HEK293 (cell line): ENCODE measurements around the gene PSMD8.

Experiments
- CTCF ChIP-seq: fragments of 450-650 bp; formaldehyde crosslinking; IDR thresholded peaks from 2 replicates; pipeline ENCODE4 v1.5.1; 2016; ENCODE audit warnings: missing biosample characterization, missing genetic modification characterization
- GFI1B ChIP-seq: fragments of 450-650 bp; formaldehyde crosslinking; IDR thresholded peaks from 2 replicates; pipeline ENCODE4 v1.5.1; 2016; ENCODE audit warnings: missing biosample characterization, missing genetic modification characterization
- KLF8 ChIP-seq: fragments of 450-650 bp; formaldehyde crosslinking; IDR thresholded peaks from 2 replicates; pipeline ENCODE4 v1.5.1; 2016; ENCODE audit warnings: missing biosample characterization, missing genetic modification characterization
- MYNN ChIP-seq: fragments of 450-650 bp; formaldehyde crosslinking; IDR thresholded peaks from 2 replicates; pipeline ENCODE4 v1.5.1; 2016; ENCODE audit warnings: missing biosample characterization, missing genetic modification characterization, borderline replicate concordance
- SCRT2 ChIP-seq: fragments of 450-650 bp; formaldehyde crosslinking; IDR thresholded peaks from 2 replicates; pipeline ENCODE4 v1.5.1; 2016; ENCODE audit warnings: missing biosample characterization, missing genetic modification characterization
- SP3 ChIP-seq: fragments of 450-650 bp; formaldehyde crosslinking; IDR thresholded peaks from 2 replicates; pipeline ENCODE4 v1.5.1; 2016; ENCODE audit warnings: missing biosample characterization, missing genetic modification characterization
- TRIM28 ChIP-seq: IDR thresholded peaks from 2 replicates; pipeline ENCODE4 v1.6.1; 2011; ENCODE audit warnings: low read length, control low read depth, borderline replicate concordance
- TSHZ1 ChIP-seq: fragments of 450-650 bp; formaldehyde crosslinking; IDR thresholded peaks from 2 replicates; pipeline ENCODE4 v1.5.1; 2016; ENCODE audit warnings: missing biosample characterization, missing genetic modification characterization, borderline replicate concordance
- ZNF16 ChIP-seq: fragments of 450-650 bp; formaldehyde crosslinking; IDR thresholded peaks from 2 replicates; pipeline ENCODE4 v1.5.1; 2016; ENCODE audit warnings: low read depth, missing biosample characterization, missing genetic modification characterization
- ZNF174 ChIP-seq: fragments of 450-650 bp; formaldehyde crosslinking; IDR thresholded peaks from 2 replicates; pipeline ENCODE4 v1.5.0; 2017; ENCODE audit warnings: missing biosample characterization, mild to moderate bottlenecking, missing genetic modification characterization
- ZNF223 ChIP-seq: fragments of 450-650 bp; formaldehyde crosslinking; IDR thresholded peaks from 2 replicates; pipeline ENCODE4 v1.5.1; 2016; ENCODE audit warnings: missing biosample characterization, missing genetic modification characterization
- ZNF280C ChIP-seq: fragments of 450-650 bp; formaldehyde crosslinking; IDR thresholded peaks from 2 replicates; pipeline ENCODE4 v1.5.1; 2016; ENCODE audit warnings: missing biosample characterization, missing genetic modification characterization
- ZNF292 ChIP-seq: fragments of 450-650 bp; formaldehyde crosslinking; IDR thresholded peaks from 2 replicates; pipeline ENCODE4 v1.5.1; 2016; ENCODE audit warnings: low read depth, missing biosample characterization, missing genetic modification characterization, borderline replicate concordance
- ZNF398 ChIP-seq: fragments of 450-650 bp; formaldehyde crosslinking; IDR thresholded peaks from 2 replicates; pipeline ENCODE4 v1.5.1; 2017; ENCODE audit warnings: missing biosample characterization, missing genetic modification characterization
- ZNF518A ChIP-seq: fragments of 450-650 bp; formaldehyde crosslinking; conservative IDR thresholded peaks from 2 replicates; pipeline ENCODE4 v1.5.1; 2016; ENCODE audit warnings: low read depth, missing biosample characterization, missing genetic modification characterization
- ZNF558 ChIP-seq: fragments of 450-650 bp; formaldehyde crosslinking; IDR thresholded peaks from 2 replicates; pipeline ENCODE4 v1.5.1; 2016; ENCODE audit warnings: missing biosample characterization, missing genetic modification characterization
- ZNF580 ChIP-seq: fragments of 450-650 bp; formaldehyde crosslinking; IDR thresholded peaks from 2 replicates; pipeline ENCODE4 v1.5.1; 2016; ENCODE audit warnings: missing biosample characterization, missing genetic modification characterization
- ZNF585B ChIP-seq: fragments of 450-650 bp; formaldehyde crosslinking; IDR thresholded peaks from 2 replicates; pipeline ENCODE4 v1.5.1; 2016; ENCODE audit warnings: missing biosample characterization, missing genetic modification characterization
- ZNF610 ChIP-seq: fragments of 450-650 bp; formaldehyde crosslinking; IDR thresholded peaks from 2 replicates; pipeline ENCODE4 v1.5.1; 2016; ENCODE audit warnings: missing biosample characterization, missing genetic modification characterization, borderline replicate concordance
- ZNF677 ChIP-seq: fragments of 450-650 bp; IDR thresholded peaks from 2 replicates; pipeline ENCODE4 v1.5.0; 2018; ENCODE audit warnings: missing biosample characterization, mild to moderate bottlenecking, missing genetic modification characterization, moderate library complexity
- ZNF777 ChIP-seq: fragments of 450-650 bp; formaldehyde crosslinking; IDR thresholded peaks from 2 replicates; pipeline ENCODE4 v1.5.1; 2017; ENCODE audit warnings: missing biosample characterization, missing genetic modification characterization, borderline replicate concordance
- ZSCAN5A ChIP-seq: fragments of 450-650 bp; formaldehyde crosslinking; IDR thresholded peaks from 2 replicates; pipeline ENCODE4 v1.5.1; 2016; ENCODE audit warnings: missing biosample characterization, missing genetic modification characterization

PSMD8 gene

GRCh38 chr19:38374332-38375097, at the start of gene PSMD8 (continued):
- peak; percentile 96 for TF ChIP-seq ZNF518A
- peak; percentile 75; the same call in 1 of the 2 replicates for TF ChIP-seq ZNF777
- TF ChIP-seq ZNF398 (tag by site-specific recombination) = peak; percentile 30; the same call in 1 of the 2 replicates
- no peak for TF ChIP-seq ZNF677 (tag by site-specific recombination)
- no peak for TF ChIP-seq ZNF280C (tag by site-specific recombination)
- TF ChIP-seq TSHZ1 (tag by site-specific recombination) = peak; percentile 39; the same call in 1 of the 2 replicates
- TF ChIP-seq ZNF585B (tag by site-specific recombination) = 0 out of 2 replicates have a peak, but pooled peaks have one; percentile 9
- TF ChIP-seq ZNF558 (tag by site-specific recombination) = no peak
- peak; percentile 97 for TF ChIP-seq KLF8
- TF ChIP-seq GFI1B (tag by site-specific recombination) = no peak; the same call in 1 of the 2 replicates
- TF ChIP-seq ZSCAN5A (tag by site-specific recombination) = peak; percentile 98
- peak; percentile 97 for TF ChIP-seq CTCF (tag by site-specific recombination)
- peak; percentile 64 for TF ChIP-seq ZNF223 (tag by site-specific recombination)
- TF ChIP-seq SP3 (tag by site-specific recombination) = peak; percentile 100
- peak; percentile 35; the same call in 1 of the 2 replicates for TF ChIP-seq TRIM28
- TF ChIP-seq ZNF174 (tag by site-specific recombination) = no peak
- TF ChIP-seq MYNN (tag by site-specific recombination) = peak; percentile 54; the same call in 1 of the 2 replicates
- TF ChIP-seq SCRT2 = peak; percentile 81
- TF ChIP-seq ZNF580 = peak; percentile 99
- peak; percentile 73 for TF ChIP-seq ZNF610
- TF ChIP-seq ZNF16 = peak; percentile 36; the same call in 1 of the 2 replicates
- TF ChIP-seq ZNF292 (tag by site-specific recombination) = no peak
